SU-DHL-6 (cell line): ENCODE results near the gene TDRD1.

ENCODE experiments used
- EZH2phosphoT487 ChIP-seq: fragments of 200-600 bp; sonication (generic), shearing (Covaris generic); conservative IDR thresholded peaks from 2 replicates; pipeline ENCODE4 v1.6.1; 2018; ENCODE audit warnings: mild to moderate bottlenecking, antibody characterized with exemption, low read length, moderate library complexity, mixed read lengths
- TF ChIP-seq, protein P1 (sequence below): fragments of 200-600 bp; sonication (generic); IDR thresholded peaks from one replicate; pipeline ENCODE4 v1.5.1; 2017; ENCODE audit warnings: antibody characterized with exemption, mild to moderate bottlenecking, low read length, moderate library complexity; ENCODE audit not compliant: insufficient read depth, poor library complexity, severe bottlenecking

DNA sequence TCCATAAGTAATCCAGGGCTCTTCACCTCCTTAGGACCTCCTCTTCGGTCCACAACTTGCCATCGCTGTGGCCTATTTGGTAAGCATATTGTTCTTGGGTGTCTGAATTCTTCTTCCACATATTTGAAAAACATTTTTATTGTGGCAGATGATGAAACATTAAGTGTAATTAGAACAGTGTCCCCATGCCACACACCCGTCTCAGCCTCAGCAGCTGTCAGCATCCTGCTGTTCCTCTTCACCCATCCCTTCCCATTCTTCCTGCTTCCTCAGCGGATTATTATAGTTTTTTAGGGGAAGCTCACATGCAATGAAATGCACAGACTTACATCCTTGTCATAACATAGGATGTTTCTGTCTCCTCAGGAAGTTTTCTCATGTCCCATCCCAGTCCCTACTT lies 20.1 kb downstream of the TDRD1 start:
- TF ChIP-seq, protein P1, sequence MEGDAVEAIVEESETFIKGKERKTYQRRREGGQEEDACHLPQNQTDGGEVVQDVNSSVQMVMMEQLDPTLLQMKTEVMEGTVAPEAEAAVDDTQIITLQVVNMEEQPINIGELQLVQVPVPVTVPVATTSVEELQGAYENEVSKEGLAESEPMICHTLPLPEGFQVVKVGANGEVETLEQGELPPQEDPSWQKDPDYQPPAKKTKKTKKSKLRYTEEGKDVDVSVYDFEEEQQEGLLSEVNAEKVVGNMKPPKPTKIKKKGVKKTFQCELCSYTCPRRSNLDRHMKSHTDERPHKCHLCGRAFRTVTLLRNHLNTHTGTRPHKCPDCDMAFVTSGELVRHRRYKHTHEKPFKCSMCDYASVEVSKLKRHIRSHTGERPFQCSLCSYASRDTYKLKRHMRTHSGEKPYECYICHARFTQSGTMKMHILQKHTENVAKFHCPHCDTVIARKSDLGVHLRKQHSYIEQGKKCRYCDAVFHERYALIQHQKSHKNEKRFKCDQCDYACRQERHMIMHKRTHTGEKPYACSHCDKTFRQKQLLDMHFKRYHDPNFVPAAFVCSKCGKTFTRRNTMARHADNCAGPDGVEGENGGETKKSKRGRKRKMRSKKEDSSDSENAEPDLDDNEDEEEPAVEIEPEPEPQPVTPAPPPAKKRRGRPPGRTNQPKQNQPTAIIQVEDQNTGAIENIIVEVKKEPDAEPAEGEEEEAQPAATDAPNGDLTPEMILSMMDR, result no peak
- TF ChIP-seq EZH2phosphoT487, result no peak
